Stomach (tissue), 9 donors: ENCODE results near the gene KLF17. TPM values are rescaled to one million over a fixed set of nuclear protein-coding genes. Genes with fewer than 3 reads are reported as not detected.

Experiments
- DNase-seq, 2 donors: peaks; one replicate each; pipeline versions ENCODE4 v3.0.0 to v3.0.0-alpha.2; 2013 to 2019
- H3K27ac ChIP-seq, 5 donors: fragments of 200-600 bp in 4 of 5; sonication (generic) in 4 of 5; one replicate each; pipeline ENCODE4 v1.5.1; 2013 to 2019; ENCODE audit warnings: mild to moderate bottlenecking in 1 of 5, moderate library complexity in 1 of 5
- H3K27me3 ChIP-seq, 3 donors: fragments of 200-600 bp; sonication (generic); one replicate each; pipeline ENCODE4 v1.5.1; 2017 to 2019; ENCODE audit warnings: mixed run types in 1 of 3
- H3K36me3 ChIP-seq, 4 donors: fragments of 200-600 bp; sonication (generic); 1 replicate in 3 of 4; 2 replicates in 1 of 4; pipeline ENCODE4 v1.5.1; 2016 to 2019
- H3K4me1 ChIP-seq, 4 donors: fragments of 200-600 bp; sonication (generic); one replicate each; pipeline ENCODE4 v1.5.1; 2016 to 2019
- H3K4me3 ChIP-seq, 4 donors: fragments of 200-600 bp; sonication (generic) in 3 of 4; one replicate each; pipeline ENCODE4 v1.5.1; 2016 to 2019; ENCODE audit warnings: mild to moderate bottlenecking in 1 of 4
- H3K9me3 ChIP-seq, 4 donors: fragments of 200-600 bp; sonication (generic); one replicate each; pipeline ENCODE4 v1.5.1; 2016 to 2019
- EP300 ChIP-seq: sonication (generic); formaldehyde crosslinking; IDR thresholded peaks from one replicate; pipeline ENCODE4 v1.6.1; 2017; ENCODE audit warnings: antibody characterized with exemption
- POLR2A ChIP-seq, 4 donors: fragments of 450-650 bp; IDR thresholded peaks; one replicate each; pipeline ENCODE4 v1.6.1; 2016; ENCODE audit warnings: antibody characterized with exemption in 4 of 4, control low read depth in 2 of 4, mild to moderate bottlenecking in 1 of 4, moderate library complexity in 1 of 4
- POLR2AphosphoS5 ChIP-seq, 3 donors: sonication (generic); formaldehyde crosslinking; IDR thresholded peaks; one replicate each; pipeline ENCODE4 v1.6.1; 2016; ENCODE audit warnings: antibody characterized with exemption in 3 of 3
- WGBS, 5 donors: extraction: QIAGEN DNeasy Blood & Tissue Kit in 3 of 5; methylation state at CpG; one replicate each; pipeline versions ENCODE4 v1.1.5 to v1.1.7; 2013 to 2018; 5-methylcytosine and 5-hydroxymethylcytosine counted together
- intact Hi-C: fragments of 100-400 bp; cut with DNase I; formaldehyde crosslinking; loops from one replicate; pipeline ENCODE4 v1.15.1; 2023; ENCODE audit warnings: low total_unique reads
- polyA plus RNA-seq, 3 donors: library from polyadenylated mRNA; stranded (reverse); fragments of 200-250 nt; gene quantifications; one replicate each; pipeline ENCODE4 v1.2.3, GENCODE V29; 2013
- small RNA-seq, 4 donors: library from RNA; depleted of rRNA; stranded (forward); fragments of <200 nt; gene quantifications; one replicate each; pipeline ENCODE3, GENCODE V24; 2016
- total RNA-seq, 5 donors: library from RNA; depleted of rRNA; stranded (reverse); fragments of >200 nt; gene quantifications; one replicate each; pipeline versions ENCODE4 v1.1.0 to v1.2.3, GENCODE V29; 2014 to 2016
- TF ChIP-seq, protein P1 (sequence below), 7 experiments: fragments of 450-650 bp in 4 of 7; fragments of 200-600 bp in 3 of 7; sonication (generic) in 3 of 7; IDR thresholded peaks; one replicate each; pipeline ENCODE4 v1.5.1; 2016 to 2019; ENCODE audit warnings: antibody characterized with exemption in 7 of 7, control low read depth in 2 of 7, mild to moderate bottlenecking in 1 of 7
- donor health status: healthy with polysubstance abuse.
- donor health status: Bipolar disorder and iron deficiency.
- donor health status: healthy.

KLF17 gene
- total and polyA plus RNA-seq, 8 donors = 0.25 TPM; not detected in 7

DNA sequence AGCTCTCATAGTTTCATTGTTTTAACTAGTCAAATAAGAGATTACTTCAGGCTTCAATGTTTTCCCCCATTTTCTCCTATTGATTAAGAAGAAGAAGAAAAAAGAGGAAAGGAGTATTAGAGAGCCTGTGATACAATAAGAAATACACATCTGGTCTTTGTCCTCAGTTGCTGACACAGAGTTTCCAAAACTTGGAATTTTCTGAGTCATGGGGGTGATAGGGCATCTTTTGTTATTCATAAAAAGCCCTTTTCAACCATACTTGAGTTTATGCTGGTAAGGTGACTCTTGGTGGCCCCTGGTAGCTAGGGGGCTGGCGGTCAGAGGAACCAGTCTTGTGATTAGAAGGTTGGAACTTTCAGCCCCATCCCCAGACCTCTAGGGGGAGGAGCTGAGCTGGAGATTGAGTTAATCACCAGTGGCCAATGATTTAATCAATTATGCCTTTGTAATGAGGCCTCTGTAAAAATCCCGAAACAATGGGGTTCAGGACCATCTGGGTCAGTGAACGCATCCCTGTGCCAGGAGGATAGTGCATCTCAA lies 51.7 kb downstream of the KLF17 start:
- intact Hi-C loops = no loop called here
- peaks cover 0 to 18% (median 4%) of the 10 kb centered on the region in 3 donors for H3K27me3 ChIP-seq
- WGBS, 5 donors = 75 to 95% (median 86%) methylated on average over 3 of the region's 3 CpGs
- DNase-seq = no peak
- TF ChIP-seq, protein P1, sequence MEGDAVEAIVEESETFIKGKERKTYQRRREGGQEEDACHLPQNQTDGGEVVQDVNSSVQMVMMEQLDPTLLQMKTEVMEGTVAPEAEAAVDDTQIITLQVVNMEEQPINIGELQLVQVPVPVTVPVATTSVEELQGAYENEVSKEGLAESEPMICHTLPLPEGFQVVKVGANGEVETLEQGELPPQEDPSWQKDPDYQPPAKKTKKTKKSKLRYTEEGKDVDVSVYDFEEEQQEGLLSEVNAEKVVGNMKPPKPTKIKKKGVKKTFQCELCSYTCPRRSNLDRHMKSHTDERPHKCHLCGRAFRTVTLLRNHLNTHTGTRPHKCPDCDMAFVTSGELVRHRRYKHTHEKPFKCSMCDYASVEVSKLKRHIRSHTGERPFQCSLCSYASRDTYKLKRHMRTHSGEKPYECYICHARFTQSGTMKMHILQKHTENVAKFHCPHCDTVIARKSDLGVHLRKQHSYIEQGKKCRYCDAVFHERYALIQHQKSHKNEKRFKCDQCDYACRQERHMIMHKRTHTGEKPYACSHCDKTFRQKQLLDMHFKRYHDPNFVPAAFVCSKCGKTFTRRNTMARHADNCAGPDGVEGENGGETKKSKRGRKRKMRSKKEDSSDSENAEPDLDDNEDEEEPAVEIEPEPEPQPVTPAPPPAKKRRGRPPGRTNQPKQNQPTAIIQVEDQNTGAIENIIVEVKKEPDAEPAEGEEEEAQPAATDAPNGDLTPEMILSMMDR (IDR thresholded peaks at IDR 0.05) = no peak
- no peak for TF ChIP-seq POLR2AphosphoS5 (IDR thresholded peaks at IDR 0.05)
- no peak for TF ChIP-seq POLR2A (IDR thresholded peaks at IDR 0.05)
- no peak for TF ChIP-seq EP300
- no peak overlapping the region for H3K4me3 ChIP-seq
- no peak overlapping the region for H3K27ac ChIP-seq
- no peaks in the 10 kb centered on the region for H3K4me1 ChIP-seq
- H3K9me3 ChIP-seq = peaks cover 0 to 6% (median 3%) of the 10 kb centered on the region in 4 donors
- H3K36me3 ChIP-seq = no peaks in the 10 kb centered on the region

DNA sequence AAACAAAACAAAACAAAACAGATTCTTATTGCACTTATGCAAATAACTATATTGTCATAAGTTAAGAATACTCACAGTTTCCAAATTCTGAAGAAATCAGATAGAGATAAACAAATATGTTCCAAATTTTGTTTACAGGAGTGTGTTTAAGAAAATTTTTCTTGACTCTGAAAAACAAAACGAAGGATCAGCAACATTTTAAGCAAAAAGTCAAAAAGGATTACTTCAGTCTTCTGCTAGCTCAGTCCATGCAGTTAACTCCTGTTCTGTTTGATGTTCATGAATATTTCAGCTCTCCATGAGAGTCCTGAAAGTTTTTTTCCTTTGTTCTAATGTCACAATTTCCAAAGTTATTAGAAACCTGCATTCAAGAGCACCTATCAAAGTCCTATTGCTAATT lies 56.0 kb downstream of the KLF17 start:
- TF ChIP-seq POLR2AphosphoS5 (IDR thresholded peaks at IDR 0.05) = no peak
- TF ChIP-seq, protein P1 (IDR thresholded peaks at IDR 0.05) = no peak
- no peak for TF ChIP-seq EP300
- no peak for TF ChIP-seq POLR2A (IDR thresholded peaks at IDR 0.05)
- no peaks in the 10 kb centered on the region for H3K36me3 ChIP-seq
- no peak overlapping the region for H3K27ac ChIP-seq
- H3K9me3 ChIP-seq = peaks cover 0 to 10% (median 2%) of the 10 kb centered on the region in 4 donors
- DNase-seq = no peak
- H3K4me3 ChIP-seq = no peak overlapping the region
- peaks cover 0 to 11% (median 0%) of the 10 kb centered on the region in 3 donors for H3K27me3 ChIP-seq
- intact Hi-C loops = no loop called here
- WGBS, 5 donors = 56 to 75% (median 68%) methylated on average over 1 of the region's 1 CpG
- H3K4me1 ChIP-seq = no peaks in the 10 kb centered on the region

Small RNAs within 50 kb of the gene (small RNA-seq; reads per million reads assigned to genes)
- 0 reads per million in 4 donors for gene AL035417.1
- gene OOSP1P1 = 0 reads per million in 4 donors
- gene RF00019 = 0 reads per million in 4 donors
- 0 reads per million in 4 donors for gene RN7SL479P

Other genes with a start within 250 kb of the KLF17 start
- 1 to 10 TPM in 2 of 5 donors, not detected in 3; 1.2 to 4.0 TPM for gene ARTN, start 185.0 kb upstream of the KLF17 start, total RNA-seq
- 1 to 10 TPM in 1 of 3 donors, under 1 TPM in 1, not detected in 1; 0.44 to 4.8 TPM for gene ARTN, start 185.0 kb upstream of the KLF17 start, polyA plus RNA-seq
- 10 to 100 TPM in 3 of 5 donors, 1 to 10 TPM in 2; 6.2 to 54.5 (median 15.9) TPM for gene IPO13, start 171.9 kb upstream of the KLF17 start, total RNA-seq
- 10 to 100 TPM; 14.2 to 26.5 (median 22.6) TPM for gene IPO13, start 171.9 kb upstream of the KLF17 start, polyA plus RNA-seq
- 10 to 100 TPM in 4 of 5 donors, 1 to 10 TPM in 1; 6.4 to 93.2 (median 26.8) TPM for gene DPH2, start 148.8 kb upstream of the KLF17 start, total RNA-seq
- gene DPH2, start 148.8 kb upstream of the KLF17 start, polyA plus RNA-seq = 10 to 100 TPM; 10.2 to 13.7 (median 11.6) TPM
- gene ATP6V0B, start 143.9 kb upstream of the KLF17 start, total RNA-seq = 100 to 1,000 TPM in 1 of 5 donors, 10 to 100 TPM in 4; 32.1 to 142 (median 85.2) TPM
- 100 to 1,000 TPM in 2 of 3 donors, 10 to 100 TPM in 1; 94.7 to 188 (median 162) TPM for gene ATP6V0B, start 143.9 kb upstream of the KLF17 start, polyA plus RNA-seq
- 10 to 100 TPM; 15.2 to 30.9 (median 23.8) TPM for gene B4GALT2, start 139.6 kb upstream of the KLF17 start, total RNA-seq
- 10 to 100 TPM; 19.9 to 37.4 (median 21.3) TPM for gene B4GALT2, start 139.6 kb upstream of the KLF17 start, polyA plus RNA-seq
- 10 to 100 TPM in 2 of 5 donors, 1 to 10 TPM in 3; 1.2 to 32.4 (median 6.7) TPM for gene CCDC24, start 127.2 kb upstream of the KLF17 start, total RNA-seq
- gene CCDC24, start 127.2 kb upstream of the KLF17 start, polyA plus RNA-seq = 10 to 100 TPM in 2 of 3 donors, 1 to 10 TPM in 1; 5.3 to 16.7 (median 14.6) TPM
- 10 to 100 TPM in 1 of 5 donors, 1 to 10 TPM in 3, not detected in 1; 1.3 to 40.8 (median 1.9) TPM for gene SLC6A9, start 87.4 kb upstream of the KLF17 start, total RNA-seq
- gene SLC6A9, start 87.4 kb upstream of the KLF17 start, polyA plus RNA-seq = 1 to 10 TPM; 1.1 to 5.7 (median 4.3) TPM
- gene KLF18, start 22.8 kb downstream of the KLF17 start, total RNA-seq = not detected
- not detected for gene KLF18, start 22.8 kb downstream of the KLF17 start, polyA plus RNA-seq
- 100 to 1,000 TPM in 1 of 5 donors, 10 to 100 TPM in 4; 29.7 to 141 (median 90.6) TPM for gene DMAP1, start 94.7 kb downstream of the KLF17 start, total RNA-seq
- gene DMAP1, start 94.7 kb downstream of the KLF17 start, polyA plus RNA-seq = 10 to 100 TPM; 35.2 to 65.1 (median 49.7) TPM
- gene ERI3, start 236.4 kb downstream of the KLF17 start, total RNA-seq = 100 to 1,000 TPM in 1 of 5 donors, 10 to 100 TPM in 4; 18.7 to 110 (median 30.1) TPM
- 10 to 100 TPM; 27.1 to 35.9 (median 30.1) TPM for gene ERI3, start 236.4 kb downstream of the KLF17 start, polyA plus RNA-seq